NB4 (cell line): ENCODE measurements around the gene GRIN2D.

Experiments used
- CTCF ChIP-seq: IDR thresholded peaks from one replicate; pipeline ENCODE4 v1.5.1; 2012; ENCODE audit warnings: low read depth, low read length
- MAX ChIP-seq: IDR thresholded peaks from 2 replicates; pipeline ENCODE4 v1.6.1; 2011; ENCODE audit warnings: low read depth, low read length
- MYC ChIP-seq: IDR thresholded peaks from 2 replicates; pipeline ENCODE4 v1.6.1; 2011; ENCODE audit warnings: low read depth, low read length
- POLR2A ChIP-seq: IDR thresholded peaks from 2 replicates; pipeline ENCODE4 v1.6.1; 2011; ENCODE audit warnings: mild to moderate bottlenecking; ENCODE audit not compliant: insufficient read length; ENCODE audit errors: extremely low read depth

GRCh38 chr19:48396016-48396823, 2.8 kb downstream of the GRIN2D start:
- TF ChIP-seq CTCF (no peak), POLR2A (no peak), MAX (no peak), MYC (no peak)
